GM23338 (cell line): Measurements from ENCODE around the gene PHLDA3. TPM values are rescaled to one million over a fixed set of nuclear protein-coding genes. Genes with fewer than 3 reads are reported as not detected.

Experiments used
- CREB1 ChIP-seq: fragments of 250-450 bp; sonication (Bioruptor Pico); IDR thresholded peaks from 2 replicates; pipeline ENCODE4 v1.5.0; 2020; ENCODE audit warnings: low read depth, mild to moderate bottlenecking, moderate library complexity
- EZH2 ChIP-seq: fragments of 200-600 bp; sonication (generic); IDR thresholded peaks from one replicate; pipeline ENCODE4 v1.8.0; 2017; ENCODE audit warnings: antibody characterized with exemption, mild to moderate bottlenecking, low read depth; ENCODE audit not compliant: unreplicated experiment
- JUNB ChIP-seq: IDR thresholded peaks from one replicate; pipeline ENCODE4 v1.6.1; 2016; ENCODE audit warnings: antibody characterized with exemption; ENCODE audit not compliant: unreplicated experiment
- STAT1 ChIP-seq: IDR thresholded peaks from one replicate; pipeline ENCODE4 v1.6.1; 2016; ENCODE audit warnings: antibody characterized with exemption; ENCODE audit not compliant: unreplicated experiment
- ZNF114 ChIP-seq: fragments of 250-450 bp; sonication (Bioruptor Pico); IDR thresholded peaks from 2 replicates; pipeline ENCODE4 v1.5.0; 2020; ENCODE audit warnings: mild to moderate bottlenecking, moderate library complexity
- ZNF331 ChIP-seq: fragments of 250-450 bp; sonication (Bioruptor Pico); IDR thresholded peaks from 2 replicates; pipeline ENCODE4 v1.5.0; 2020; ENCODE audit warnings: low read depth, mild to moderate bottlenecking, moderate library complexity
- polyA plus RNA-seq: library from polyadenylated mRNA; unstranded; fragments of >200 nt; fragmentation: Nextera tagmentation; extraction: Ambion mirVana; gene quantifications from 2 replicates; pipeline ENCODE4 v1.2.1, GENCODE V29; 2016
- total RNA-seq: library from RNA; depleted of rRNA; stranded (reverse); fragments of >200 nt; shearing (Covaris generic); gene quantifications from 2 replicates; pipeline ENCODE4 v1.2.3, GENCODE V29; 2014
- TF ChIP-seq, protein P1 (sequence below): fragments of 250-450 bp; sonication (Bioruptor Pico); IDR thresholded peaks from 2 replicates; pipeline ENCODE4 v1.5.0; 2020; ENCODE audit warnings: mild to moderate bottlenecking, moderate library complexity
- TF ChIP-seq, protein P2 (sequence below): IDR thresholded peaks from 2 replicates; pipeline ENCODE4 v1.6.1; 2016; ENCODE audit warnings: antibody characterized with exemption
- TF ChIP-seq, protein P3 (sequence below): IDR thresholded peaks from one replicate; pipeline ENCODE4 v1.6.1; 2018; ENCODE audit warnings: antibody characterized with exemption; ENCODE audit not compliant: unreplicated experiment

The PHLDA3 gene
- total and polyA plus RNA-seq, 2 experiments from 2014 or later = 37.5 to 87.4 TPM

DNA sequence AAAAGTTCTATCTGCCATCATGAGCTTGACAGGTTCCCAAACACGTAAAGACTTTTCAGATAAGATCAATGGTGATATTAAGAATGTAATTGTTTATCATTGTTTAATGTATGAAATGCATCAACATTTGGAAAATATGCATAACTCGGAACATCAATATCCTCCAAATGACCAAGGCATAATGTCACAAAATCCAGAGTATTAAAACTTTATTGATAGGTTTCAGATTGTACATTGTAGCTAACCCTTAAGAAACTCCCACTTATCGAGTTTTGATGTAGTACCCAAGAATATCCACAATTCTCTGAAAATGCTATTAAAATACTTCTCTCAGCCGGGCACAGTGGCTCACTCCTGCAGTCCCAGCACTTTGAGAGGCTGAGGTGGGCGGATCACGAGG is 35.4 kb downstream of the PHLDA3 start (continued):
- TF ChIP-seq, protein P1, sequence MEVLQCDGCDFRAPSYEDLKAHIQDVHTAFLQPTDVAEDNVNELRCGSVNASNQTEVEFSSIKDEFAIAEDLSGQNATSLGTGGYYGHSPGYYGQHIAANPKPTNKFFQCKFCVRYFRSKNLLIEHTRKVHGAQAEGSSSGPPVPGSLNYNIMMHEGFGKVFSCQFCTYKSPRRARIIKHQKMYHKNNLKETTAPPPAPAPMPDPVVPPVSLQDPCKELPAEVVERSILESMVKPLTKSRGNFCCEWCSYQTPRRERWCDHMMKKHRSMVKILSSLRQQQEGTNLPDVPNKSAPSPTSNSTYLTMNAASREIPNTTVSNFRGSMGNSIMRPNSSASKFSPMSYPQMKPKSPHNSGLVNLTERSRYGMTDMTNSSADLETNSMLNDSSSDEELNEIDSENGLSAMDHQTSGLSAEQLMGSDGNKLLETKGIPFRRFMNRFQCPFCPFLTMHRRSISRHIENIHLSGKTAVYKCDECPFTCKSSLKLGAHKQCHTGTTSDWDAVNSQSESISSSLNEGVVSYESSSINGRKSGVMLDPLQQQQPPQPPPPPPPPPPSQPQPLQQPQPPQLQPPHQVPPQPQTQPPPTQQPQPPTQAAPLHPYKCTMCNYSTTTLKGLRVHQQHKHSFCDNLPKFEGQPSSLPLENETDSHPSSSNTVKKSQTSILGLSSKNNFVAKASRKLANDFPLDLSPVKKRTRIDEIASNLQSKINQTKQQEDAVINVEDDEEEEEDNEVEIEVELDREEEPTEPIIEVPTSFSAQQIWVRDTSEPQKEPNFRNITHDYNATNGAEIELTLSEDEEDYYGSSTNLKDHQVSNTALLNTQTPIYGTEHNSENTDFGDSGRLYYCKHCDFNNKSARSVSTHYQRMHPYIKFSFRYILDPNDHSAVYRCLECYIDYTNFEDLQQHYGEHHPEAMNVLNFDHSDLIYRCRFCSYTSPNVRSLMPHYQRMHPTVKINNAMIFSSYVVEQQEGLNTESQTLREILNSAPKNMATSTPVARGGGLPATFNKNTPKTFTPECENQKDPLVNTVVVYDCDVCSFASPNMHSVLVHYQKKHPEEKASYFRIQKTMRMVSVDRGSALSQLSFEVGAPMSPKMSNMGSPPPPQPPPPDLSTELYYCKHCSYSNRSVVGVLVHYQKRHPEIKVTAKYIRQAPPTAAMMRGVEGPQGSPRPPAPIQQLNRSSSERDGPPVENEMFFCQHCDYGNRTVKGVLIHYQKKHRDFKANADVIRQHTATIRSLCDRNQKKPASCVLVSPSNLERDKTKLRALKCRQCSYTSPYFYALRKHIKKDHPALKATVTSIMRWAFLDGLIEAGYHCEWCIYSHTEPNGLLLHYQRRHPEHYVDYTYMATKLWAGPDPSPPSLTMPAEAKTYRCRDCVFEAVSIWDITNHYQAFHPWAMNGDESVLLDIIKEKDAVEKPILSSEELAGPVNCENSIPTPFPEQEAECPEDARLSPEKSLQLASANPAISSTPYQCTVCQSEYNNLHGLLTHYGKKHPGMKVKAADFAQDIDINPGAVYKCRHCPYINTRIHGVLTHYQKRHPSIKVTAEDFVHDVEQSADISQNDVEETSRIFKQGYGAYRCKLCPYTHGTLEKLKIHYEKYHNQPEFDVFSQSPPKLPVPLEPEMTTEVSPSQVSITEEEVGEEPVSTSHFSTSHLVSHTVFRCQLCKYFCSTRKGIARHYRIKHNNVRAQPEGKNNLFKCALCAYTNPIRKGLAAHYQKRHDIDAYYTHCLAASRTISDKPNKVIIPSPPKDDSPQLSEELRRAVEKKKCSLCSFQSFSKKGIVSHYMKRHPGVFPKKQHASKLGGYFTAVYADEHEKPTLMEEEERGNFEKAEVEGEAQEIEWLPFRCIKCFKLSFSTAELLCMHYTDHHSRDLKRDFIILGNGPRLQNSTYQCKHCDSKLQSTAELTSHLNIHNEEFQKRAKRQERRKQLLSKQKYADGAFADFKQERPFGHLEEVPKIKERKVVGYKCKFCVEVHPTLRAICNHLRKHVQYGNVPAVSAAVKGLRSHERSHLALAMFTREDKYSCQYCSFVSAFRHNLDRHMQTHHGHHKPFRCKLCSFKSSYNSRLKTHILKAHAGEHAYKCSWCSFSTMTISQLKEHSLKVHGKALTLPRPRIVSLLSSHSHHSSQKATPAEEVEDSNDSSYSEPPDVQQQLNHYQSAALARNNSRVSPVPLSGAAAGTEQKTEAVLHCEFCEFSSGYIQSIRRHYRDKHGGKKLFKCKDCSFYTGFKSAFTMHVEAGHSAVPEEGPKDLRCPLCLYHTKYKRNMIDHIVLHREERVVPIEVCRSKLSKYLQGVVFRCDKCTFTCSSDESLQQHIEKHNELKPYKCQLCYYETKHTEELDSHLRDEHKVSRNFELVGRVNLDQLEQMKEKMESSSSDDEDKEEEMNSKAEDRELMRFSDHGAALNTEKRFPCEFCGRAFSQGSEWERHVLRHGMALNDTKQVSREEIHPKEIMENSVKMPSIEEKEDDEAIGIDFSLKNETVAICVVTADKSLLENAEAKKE = no peak
- TF ChIP-seq, protein P2, sequence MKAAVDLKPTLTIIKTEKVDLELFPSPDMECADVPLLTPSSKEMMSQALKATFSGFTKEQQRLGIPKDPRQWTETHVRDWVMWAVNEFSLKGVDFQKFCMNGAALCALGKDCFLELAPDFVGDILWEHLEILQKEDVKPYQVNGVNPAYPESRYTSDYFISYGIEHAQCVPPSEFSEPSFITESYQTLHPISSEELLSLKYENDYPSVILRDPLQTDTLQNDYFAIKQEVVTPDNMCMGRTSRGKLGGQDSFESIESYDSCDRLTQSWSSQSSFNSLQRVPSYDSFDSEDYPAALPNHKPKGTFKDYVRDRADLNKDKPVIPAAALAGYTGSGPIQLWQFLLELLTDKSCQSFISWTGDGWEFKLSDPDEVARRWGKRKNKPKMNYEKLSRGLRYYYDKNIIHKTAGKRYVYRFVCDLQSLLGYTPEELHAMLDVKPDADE = no peak
- no peak for TF ChIP-seq JUNB
- TF ChIP-seq ZNF114 (CRISPR knock-in tag) = no peak
- TF ChIP-seq, protein P3, sequence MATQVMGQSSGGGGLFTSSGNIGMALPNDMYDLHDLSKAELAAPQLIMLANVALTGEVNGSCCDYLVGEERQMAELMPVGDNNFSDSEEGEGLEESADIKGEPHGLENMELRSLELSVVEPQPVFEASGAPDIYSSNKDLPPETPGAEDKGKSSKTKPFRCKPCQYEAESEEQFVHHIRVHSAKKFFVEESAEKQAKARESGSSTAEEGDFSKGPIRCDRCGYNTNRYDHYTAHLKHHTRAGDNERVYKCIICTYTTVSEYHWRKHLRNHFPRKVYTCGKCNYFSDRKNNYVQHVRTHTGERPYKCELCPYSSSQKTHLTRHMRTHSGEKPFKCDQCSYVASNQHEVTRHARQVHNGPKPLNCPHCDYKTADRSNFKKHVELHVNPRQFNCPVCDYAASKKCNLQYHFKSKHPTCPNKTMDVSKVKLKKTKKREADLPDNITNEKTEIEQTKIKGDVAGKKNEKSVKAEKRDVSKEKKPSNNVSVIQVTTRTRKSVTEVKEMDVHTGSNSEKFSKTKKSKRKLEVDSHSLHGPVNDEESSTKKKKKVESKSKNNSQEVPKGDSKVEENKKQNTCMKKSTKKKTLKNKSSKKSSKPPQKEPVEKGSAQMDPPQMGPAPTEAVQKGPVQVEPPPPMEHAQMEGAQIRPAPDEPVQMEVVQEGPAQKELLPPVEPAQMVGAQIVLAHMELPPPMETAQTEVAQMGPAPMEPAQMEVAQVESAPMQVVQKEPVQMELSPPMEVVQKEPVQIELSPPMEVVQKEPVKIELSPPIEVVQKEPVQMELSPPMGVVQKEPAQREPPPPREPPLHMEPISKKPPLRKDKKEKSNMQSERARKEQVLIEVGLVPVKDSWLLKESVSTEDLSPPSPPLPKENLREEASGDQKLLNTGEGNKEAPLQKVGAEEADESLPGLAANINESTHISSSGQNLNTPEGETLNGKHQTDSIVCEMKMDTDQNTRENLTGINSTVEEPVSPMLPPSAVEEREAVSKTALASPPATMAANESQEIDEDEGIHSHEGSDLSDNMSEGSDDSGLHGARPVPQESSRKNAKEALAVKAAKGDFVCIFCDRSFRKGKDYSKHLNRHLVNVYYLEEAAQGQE = no peak
- no peak for TF ChIP-seq CREB1 (CRISPR knock-in tag)
- no peak for TF ChIP-seq ZNF331 (CRISPR knock-in tag)
- no peak for TF ChIP-seq EZH2
- TF ChIP-seq STAT1 = no peak
